ENCODE data around the gene SNX21.
"Not testable (repeated sequence)": the region's sequence is repeated elsewhere in the genome, so short reads cannot be mapped to it uniquely, and the experiment has no call there.

SNX21 gene

GRCh38 chr20:45848969-45849582 lies 15.5 kb downstream of the SNX21 start:
- no peak for DNase-seq (ENCODE audit: low read depth in 2 of 3, low spot score in 2 of 3)

DNA sequence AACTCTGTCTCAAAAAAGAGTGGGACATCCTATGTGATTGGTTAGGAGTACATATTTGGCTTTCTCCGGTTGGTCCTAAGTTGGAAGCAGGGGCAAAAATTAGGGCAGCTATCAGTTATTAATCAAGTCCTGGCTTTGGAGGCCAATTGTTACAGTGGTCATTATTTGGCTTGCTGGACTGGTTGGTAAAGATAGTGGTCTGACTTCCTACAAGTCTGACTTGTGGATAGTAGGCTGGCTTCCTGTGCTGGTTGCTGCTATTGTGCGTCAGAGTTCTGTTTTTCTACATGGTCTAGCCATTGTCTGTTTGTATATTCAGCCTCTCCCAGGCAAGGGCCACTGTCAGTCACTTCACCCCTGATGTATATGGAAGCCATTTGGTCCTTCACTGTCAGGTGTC lies 16.6 kb downstream of the SNX21 start:
- DNase-seq (ENCODE audit: low read depth in 2 of 3, low spot score in 2 of 3), result no peak

DNA sequence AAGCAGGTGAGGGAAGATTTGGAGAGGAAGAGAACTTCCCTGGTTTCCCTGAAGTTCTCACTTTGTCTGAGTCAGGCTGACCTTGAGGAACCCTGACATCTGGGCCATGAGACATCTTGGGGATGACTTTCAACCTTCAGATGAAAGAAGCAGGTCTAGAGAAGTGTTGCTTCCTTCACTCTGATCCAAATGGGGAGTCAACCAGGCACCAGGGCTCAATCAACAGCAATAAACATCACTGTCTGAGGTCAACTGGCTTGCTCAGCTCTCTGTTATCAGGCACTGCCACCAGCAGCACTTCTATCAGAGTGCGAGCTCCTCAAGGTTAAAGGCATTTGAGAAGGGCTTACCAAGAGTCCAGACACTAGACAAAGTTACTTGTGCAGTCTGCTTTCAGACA lies 17.3 kb downstream of the SNX21 start:
- no peak for DNase-seq (ENCODE audit: low read depth in 2 of 3, low spot score in 2 of 3)

DNA sequence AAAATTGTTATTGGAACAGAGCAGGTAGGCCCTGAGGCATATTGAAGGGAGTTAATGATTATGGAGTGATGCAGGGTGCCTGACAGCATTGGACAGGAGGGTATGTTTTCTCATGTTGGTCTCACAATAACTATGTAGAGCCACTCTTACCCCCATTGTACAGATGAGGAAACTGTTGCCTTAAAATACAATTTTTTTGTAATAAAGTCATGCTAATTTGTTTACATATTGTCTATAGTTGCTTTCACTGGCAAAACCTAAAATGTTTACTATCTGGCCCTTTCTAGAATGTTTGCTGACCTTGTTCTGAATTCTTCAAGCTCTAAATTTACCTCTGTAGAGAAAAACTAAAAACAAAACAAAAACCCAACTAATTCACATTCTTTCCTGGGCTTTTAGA lies 17.9 kb downstream of the SNX21 start:
- no peak for DNase-seq (ENCODE audit: low read depth in 2 of 3, low spot score in 2 of 3)

DNA sequence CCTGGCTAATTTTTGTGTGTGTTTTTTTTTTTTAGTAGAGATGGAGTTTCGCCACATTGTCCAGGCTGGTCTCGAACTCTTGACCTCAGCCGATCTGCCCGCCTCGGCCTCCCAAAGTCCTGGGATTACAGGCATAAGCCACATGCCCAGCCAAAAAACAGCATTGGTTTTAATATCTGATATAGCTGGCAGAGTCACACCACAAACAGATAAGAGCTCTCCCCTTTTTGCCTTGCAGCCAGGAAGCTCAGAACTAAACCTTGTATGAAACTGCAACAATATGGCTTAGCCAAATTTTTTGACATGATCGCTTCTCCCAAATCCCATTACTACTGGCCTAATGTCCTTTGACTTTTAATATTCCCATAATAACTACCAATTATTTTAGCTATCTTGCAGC lies 18.7 kb downstream of the SNX21 start:
- DNase-seq (ENCODE audit: low read depth in 2 of 3, low spot score in 2 of 3), result no peak

DNA sequence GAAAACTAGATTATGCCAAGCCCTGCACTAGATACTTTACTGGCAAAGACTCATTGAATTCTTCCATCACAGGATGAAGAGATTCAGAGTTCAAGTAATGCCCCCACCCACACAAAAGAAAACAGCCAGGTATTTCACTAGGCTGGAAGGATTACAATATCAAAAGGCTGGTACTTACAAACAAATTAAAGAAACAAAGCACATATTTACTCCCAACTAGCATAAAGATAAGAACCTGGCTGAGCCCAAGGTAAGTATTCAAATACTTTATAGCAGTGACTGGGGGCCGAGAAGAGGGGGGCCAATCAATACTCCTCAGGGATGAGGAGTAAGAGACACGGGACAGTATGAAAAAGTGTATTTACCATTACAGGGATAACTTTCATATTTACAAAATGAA lies 19.9 kb downstream of the SNX21 start:
- DNase-seq (ENCODE audit: low read depth in 2 of 3, low spot score in 2 of 3), result no peak

GRCh38 chr20:45857114-45857881 lies 23.7 kb downstream of the SNX21 start, which contains the start of the genes ACOT8 and ZSWIM3:
ACOT8 (minus strand) TSS chr20:45857392; CDS start chr20:45857315, 77 bp downstream.
ZSWIM3 (plus strand) TSS chr20:45857614; CDS start chr20:45857826, 212 bp downstream.
- DNase-seq (ENCODE audit: low read depth in 2 of 3, low spot score in 2 of 3), result peak; percentile 57 to 77 (median 75)

DNA sequence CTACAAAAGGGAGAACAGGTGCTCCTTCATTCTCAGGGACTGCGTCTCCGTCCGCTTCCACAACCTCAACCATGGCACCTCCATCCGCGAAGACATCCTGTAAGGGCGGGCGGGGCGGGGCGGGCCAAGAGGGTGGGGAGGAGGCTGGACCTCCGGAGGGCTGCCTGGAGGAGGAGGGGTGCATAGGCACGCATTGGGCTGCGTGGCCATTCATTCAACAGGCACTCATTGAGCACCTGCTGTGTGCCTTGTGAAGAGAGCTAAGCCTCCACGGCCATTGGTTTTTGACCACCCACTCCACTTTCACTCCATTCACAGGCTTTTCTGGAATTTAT lies 24.2 kb downstream of the SNX21 start:
- peak in 1 of 3 experiments; percentile 5 for DNase-seq (ENCODE audit: low read depth in 2 of 3, low spot score in 2 of 3)

DNA sequence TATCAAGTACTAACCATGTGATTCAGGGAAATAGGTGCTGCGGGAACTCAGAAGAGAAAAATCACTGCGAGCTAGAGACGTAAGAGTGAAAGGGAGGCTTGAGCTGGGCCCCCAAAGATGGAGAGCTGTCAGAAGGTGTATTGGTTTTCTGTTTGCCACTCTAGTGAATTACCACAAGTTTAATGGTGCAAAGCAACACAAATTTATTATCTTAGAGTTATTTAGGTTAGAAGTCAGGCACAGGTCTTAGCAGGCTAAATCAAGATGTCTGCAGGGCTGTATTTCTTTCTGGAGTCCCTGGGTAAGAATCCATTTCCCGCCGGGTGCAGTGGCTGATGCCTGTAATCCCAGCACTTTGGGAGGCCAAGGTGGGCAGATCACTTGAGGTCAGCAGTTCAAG lies 26.3 kb downstream of the SNX21 start:
- DNase-seq (ENCODE audit: low read depth in 2 of 3, low spot score in 2 of 3), result no peak

DNA sequence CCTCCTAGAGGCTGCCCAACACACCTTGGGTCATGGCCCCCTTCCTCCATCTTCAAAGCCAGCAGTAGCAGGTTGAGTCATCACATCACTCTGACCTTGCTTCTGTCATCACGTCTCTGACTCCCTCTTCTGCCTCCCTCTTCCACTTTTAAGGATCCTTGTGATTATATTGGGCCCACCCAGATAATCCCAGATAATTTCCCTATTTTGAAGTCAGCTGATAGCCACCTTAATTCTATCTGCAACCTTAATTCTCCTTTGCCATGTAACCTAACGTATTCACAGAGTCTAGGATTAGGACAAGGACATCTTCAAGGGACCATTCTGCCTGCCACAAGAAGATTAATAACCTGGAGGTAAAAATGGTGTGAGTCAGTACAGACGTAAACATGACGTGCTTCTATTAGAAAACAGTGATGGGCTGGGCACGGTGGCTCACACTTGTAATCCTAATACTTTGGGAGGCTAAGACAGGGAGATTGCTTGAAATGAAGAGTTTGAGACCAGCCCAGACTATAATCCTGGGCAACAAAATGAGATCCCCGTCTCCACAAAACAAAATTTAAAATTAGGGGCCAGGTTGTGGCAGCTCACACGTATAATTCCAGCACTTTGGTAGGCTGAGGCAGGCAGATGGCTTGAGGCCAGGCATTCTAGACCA lies 27.1 kb downstream of the SNX21 start:
- no peak for DNase-seq (ENCODE audit: low read depth in 2 of 3, low spot score in 2 of 3)

DNA sequence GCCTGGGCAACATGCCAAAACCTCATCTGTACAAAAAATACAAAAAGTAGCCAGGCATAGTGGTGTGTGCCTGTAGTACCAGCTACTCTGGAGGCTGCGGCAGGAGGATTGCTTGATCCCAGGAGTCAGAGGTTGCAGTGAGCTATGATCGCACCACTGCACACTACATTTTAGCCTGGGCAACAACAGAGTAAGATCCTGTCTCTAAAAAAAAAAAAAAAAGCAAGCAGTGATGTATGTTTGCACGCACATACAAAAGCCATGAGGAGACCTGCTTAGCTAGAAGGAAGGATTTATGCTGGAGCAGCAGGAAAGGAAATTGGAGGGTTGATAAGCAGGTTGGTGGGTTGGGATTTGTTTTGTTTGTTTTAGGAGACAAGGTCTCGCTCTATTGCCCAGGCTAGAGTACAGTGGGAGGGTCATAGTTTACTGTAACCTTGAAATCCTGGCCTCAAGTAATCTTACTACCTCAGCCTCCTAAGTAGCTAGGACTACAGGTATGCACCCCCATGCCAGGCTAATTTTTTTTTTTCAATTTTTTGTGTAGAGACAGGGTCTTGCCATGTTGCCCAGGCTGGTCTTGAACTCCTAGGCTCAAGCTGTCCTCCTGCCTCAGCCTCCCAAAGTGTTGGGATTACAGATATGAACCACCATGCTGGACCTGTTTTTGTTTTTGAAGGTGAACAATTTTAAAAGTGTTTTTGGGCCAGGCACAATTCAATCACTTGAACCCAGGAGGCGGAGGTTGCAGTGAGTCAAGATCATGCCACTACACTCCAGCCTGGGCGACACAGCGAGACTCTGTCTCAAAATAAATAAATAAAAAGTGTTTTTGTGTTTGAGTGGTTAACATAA lies 27.8 kb downstream of the SNX21 start:
- no peak for DNase-seq (ENCODE audit: low read depth in 2 of 3, low spot score in 2 of 3)

- DNase-seq (ENCODE audit: low read depth in 2 of 3, low spot score in 2 of 3), result no peak
These were observed 30.2 kb downstream of the SNX21 start for GRCh38 chr20:45863543-45864470.

DNA sequence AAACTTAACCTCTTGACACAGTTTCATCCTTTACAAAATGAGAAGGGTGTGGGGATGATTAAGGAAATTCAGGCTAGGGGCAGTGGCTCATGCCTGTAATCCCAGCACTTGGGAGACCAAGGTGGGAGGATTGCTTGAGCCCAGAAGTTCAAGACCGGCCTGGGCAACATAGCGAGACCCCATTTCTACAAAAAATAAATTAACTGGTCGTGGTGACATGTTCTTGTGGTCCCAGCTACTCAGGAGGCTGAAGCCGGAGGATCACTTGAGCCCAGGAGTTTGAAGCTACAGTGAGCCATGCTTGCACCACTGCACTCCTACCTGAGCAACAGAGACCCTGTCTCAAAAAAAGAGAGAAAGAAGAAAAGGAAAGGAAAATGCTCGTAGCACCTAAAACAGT lies 32.9 kb downstream of the SNX21 start:
- no peak for DNase-seq (ENCODE audit: low read depth in 2 of 3, low spot score in 2 of 3)

DNA sequence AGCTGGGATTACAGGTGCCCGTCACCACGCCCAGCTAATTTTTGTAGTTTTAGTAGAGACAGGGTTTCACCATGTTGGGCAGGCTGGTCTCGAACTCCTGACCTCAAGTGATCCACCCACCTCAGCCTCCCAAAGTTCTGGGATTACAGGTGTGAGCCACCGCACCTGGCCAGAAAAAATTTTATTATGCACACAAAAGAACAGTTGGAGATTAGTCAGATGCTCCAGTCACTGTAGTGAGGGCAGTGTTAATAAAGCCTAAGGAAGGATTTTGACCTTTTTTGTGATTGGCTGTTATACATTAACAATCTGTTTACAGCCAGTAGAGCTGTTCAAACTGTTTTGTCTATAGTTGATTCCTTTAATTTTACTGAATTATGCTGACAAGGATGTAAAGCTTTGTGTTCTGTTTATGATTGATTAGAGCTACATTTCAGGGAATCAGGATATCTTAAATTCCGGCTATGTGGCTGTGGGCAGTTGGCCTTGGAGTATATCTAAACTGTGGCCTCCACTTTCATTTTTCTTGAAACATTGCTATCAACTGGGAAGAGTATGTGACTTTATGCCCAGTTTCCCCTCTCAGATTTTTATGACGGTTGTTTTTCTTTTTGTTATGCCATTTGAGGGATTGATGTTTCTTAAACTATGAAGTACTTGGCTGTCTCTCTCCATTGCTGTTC lies 33.7 kb downstream of the SNX21 start:
- no peak for DNase-seq (ENCODE audit: low read depth in 2 of 3, low spot score in 2 of 3)

DNA sequence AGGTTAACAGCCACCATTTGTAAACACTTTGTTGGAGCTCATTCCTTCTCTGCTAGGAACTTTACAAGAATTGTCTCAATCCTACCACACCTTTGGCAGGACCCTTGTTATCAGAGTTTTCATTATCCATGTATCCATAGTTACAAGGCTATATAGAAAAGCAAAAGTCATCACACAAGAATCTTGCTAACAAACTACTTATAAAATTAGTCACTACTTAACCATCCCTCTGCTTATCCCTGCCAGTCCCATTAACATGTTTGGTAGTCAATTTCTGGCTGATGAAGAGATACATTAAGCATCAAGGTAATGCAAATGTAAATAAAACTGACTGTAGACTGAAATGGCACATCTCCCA lies 34.2 kb downstream of the SNX21 start:
- no peak for DNase-seq (ENCODE audit: low read depth in 2 of 3, low spot score in 2 of 3)

GRCh38 chr20:45872626-45873025 lies 39.0 kb downstream of the SNX21 start:
- no peak for DNase-seq (ENCODE audit: low read depth in 2 of 3, low spot score in 2 of 3)

DNA sequence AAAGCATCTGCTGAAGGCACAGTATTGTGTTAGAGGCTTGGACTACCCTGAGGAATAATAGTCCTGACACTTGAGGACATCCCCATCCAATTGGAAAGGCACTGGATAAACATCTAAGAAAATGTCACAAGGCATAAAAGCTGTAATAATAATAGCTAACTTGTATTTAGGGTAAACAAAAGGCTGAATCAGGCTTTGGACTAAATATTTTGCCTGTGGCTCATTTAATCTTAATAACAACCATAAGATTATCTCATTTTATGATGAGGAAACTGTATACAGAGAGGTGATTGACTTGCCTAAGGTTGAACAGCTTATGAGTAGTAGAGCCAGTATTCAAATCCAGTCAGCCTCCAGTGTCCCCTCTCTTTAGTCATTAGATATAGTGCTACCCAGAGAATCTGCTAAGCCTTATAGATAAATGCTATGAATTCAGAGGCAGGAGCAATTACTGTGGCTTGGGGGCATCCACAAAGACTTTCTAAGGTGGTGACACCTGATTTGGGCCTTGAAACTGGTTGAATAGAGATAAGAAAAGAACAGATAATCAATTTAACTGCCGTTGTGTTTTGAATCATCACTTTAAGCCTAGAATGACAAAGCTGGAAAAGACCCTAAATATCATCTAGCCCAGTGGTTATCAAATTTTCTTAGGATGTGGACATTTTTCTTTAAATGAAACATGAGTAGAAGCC lies 40.0 kb downstream of the SNX21 start:
- no peak for DNase-seq (ENCODE audit: low read depth in 2 of 3, low spot score in 2 of 3)

GRCh38 chr20:45874104-45874481 lies 40.5 kb downstream of the SNX21 start:
- DNase-seq (ENCODE audit: low read depth in 2 of 3, low spot score in 2 of 3), result not testable (repeated sequence)

DNA sequence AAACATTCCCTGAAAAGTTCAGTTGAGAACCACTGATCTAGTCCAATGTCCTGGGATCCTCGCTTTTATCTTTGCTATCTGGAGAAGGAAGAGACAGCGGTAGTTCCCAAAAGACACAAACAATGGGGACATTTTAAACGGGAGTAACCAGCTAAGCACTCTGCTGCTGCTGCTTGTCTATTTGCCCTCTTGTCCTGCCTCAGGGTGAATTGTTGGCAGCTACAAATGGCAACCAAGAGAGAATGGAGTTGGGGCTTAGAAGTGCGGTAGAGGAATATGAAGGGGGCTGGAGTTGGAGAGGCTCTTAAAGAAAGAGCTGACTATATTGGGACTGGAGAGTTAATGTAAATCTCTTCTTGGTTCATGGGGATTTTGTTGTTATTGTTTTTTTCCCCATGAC lies 41.0 kb downstream of the SNX21 start:
- no peak for DNase-seq (ENCODE audit: low read depth in 2 of 3, low spot score in 2 of 3)
